ENCODE data around the gene PCID2. TPM values are rescaled to one million over a fixed set of nuclear protein-coding genes. Genes with fewer than 3 reads are reported as not detected.

PCID2 gene
- total RNA-seq, 1 donor from 2014 or later = 40.9 TPM

DNA sequence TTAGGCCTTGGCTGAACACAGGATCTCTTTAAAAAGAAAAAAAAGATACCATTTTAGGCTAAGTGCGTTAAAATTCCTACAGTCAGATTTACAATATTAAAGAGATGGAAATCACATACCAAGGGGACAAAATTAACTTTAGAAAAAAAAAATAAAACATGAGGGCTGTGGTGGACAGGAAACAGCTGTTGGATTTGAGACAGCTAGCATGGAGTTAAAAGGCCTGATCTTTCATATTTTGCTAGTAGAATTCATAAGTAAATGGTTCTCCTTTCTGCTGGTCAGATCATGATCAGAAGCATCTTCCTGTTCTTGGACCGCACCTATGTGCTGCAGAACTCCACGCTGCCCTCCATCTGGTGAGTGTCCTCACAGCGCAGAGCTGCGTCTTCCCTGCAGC, 20.7 kb upstream of the PCID2 start:
- no peak for DNase-seq (ENCODE audit: low read depth)
- no peak overlapping the region for H3K4me3 ChIP-seq (ENCODE audit: low read depth, low read length)
- TF ChIP-seq, protein P1, sequence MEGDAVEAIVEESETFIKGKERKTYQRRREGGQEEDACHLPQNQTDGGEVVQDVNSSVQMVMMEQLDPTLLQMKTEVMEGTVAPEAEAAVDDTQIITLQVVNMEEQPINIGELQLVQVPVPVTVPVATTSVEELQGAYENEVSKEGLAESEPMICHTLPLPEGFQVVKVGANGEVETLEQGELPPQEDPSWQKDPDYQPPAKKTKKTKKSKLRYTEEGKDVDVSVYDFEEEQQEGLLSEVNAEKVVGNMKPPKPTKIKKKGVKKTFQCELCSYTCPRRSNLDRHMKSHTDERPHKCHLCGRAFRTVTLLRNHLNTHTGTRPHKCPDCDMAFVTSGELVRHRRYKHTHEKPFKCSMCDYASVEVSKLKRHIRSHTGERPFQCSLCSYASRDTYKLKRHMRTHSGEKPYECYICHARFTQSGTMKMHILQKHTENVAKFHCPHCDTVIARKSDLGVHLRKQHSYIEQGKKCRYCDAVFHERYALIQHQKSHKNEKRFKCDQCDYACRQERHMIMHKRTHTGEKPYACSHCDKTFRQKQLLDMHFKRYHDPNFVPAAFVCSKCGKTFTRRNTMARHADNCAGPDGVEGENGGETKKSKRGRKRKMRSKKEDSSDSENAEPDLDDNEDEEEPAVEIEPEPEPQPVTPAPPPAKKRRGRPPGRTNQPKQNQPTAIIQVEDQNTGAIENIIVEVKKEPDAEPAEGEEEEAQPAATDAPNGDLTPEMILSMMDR (conservative IDR thresholded peaks at IDR 0.05; ENCODE audit: low read depth, low read length) = no peak

DNA sequence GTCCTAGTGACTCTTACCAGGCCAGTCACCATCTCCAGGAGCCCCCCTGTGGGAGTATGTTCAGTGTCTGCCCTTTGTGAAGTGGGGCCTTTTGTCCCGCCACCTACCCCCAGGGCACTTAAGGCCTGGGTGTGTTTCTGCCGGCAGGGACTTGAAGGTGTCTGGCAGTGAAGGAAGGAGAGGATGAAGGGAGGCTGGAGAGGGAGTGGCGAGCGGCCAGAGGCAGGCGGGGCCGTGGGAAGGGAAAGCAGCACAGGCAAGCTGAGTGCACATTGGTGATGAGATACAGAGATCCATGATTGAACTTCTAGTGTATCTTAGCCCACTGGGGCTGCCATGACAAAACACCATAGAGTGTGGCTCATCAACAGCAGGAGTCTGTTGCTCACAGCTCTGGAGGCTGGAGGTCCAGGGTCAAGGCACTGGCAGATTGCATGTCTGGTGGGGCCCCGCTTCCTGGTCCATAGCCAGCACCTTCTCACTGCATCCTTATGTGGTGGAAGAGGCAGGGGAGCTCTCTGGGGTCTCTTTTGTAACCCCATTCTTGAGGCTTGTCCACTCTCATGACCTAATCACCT, 18.5 kb upstream of the PCID2 start:
- H3K4me3 ChIP-seq (ENCODE audit: low read depth, low read length) = no peak overlapping the region
- TF ChIP-seq, protein P1 (conservative IDR thresholded peaks at IDR 0.05; ENCODE audit: low read depth, low read length) = no peak
- no peak for DNase-seq (ENCODE audit: low read depth)

DNA sequence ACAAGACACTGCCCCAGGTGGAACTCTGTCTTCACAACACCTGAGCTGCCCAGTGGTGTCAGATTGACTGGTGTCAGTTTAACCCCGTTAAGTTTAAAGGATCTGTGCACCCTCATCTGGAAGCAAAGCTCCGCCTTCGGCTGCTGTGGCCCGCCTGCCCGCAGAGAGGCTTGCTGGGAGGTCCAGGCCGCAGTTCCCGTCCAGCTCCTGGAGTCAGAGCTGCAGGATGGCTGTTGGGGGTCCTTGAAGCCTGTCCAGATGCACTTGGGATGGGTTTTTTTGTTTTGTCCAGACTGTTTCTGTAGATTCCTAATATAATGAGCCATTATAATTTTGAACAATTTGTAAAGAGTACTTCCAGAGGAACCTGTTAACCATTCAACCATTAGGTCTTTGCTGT, 17.0 kb upstream of the PCID2 start:
- H3K4me3 ChIP-seq (ENCODE audit: low read depth, low read length) = no peak overlapping the region
- DNase-seq (ENCODE audit: low read depth) = no peak
- TF ChIP-seq, protein P1 (conservative IDR thresholded peaks at IDR 0.05; ENCODE audit: low read depth, low read length) = no peak

DNA sequence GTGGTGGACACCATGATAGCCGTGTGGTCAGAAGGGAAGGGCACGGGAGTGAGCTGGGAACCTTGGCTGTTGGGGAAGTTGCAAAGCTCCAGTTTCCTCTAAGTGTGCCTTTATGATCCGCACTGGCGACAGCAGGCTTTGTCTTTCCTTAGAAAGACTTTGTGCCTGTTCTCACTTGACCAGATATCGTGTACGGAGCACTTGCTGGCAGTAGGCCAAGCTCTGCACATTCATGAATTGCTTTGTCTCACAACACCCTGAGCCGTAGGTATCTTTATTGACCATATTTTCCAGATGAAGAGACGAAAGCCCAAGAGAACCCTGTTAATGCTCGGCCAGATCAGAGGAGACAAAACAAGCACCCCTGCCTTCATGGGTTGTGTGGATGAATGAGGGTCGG, 16.0 kb upstream of the PCID2 start:
- TF ChIP-seq, protein P1 (conservative IDR thresholded peaks at IDR 0.05; ENCODE audit: low read depth, low read length) = no peak
- no peak for DNase-seq (ENCODE audit: low read depth)
- H3K4me3 ChIP-seq (ENCODE audit: low read depth, low read length) = no peak overlapping the region

DNA sequence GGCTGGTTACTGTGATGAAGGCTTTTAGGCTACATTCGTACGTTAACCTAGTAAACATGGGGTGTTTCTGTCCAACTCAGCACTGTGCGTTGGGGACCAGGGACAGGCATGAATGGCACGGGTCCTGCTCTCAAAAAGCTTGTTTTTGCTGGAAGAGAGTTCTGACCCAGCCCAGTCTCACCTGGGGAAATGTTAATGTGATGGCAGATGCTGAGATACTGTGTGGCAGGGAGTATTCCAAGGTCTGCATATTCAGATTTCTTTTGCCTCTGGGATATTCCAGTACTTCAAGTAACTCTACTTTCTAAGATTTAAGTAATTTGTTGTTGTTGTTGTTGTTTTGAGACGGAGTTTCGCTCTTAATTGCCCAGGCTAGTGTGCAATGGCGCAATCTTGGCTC, 14.6 kb upstream of the PCID2 start:
- H3K4me3 ChIP-seq (ENCODE audit: low read depth, low read length) = no peak overlapping the region
- TF ChIP-seq, protein P1 (conservative IDR thresholded peaks at IDR 0.05; ENCODE audit: low read depth, low read length) = no peak
- no peak for DNase-seq (ENCODE audit: low read depth)

DNA sequence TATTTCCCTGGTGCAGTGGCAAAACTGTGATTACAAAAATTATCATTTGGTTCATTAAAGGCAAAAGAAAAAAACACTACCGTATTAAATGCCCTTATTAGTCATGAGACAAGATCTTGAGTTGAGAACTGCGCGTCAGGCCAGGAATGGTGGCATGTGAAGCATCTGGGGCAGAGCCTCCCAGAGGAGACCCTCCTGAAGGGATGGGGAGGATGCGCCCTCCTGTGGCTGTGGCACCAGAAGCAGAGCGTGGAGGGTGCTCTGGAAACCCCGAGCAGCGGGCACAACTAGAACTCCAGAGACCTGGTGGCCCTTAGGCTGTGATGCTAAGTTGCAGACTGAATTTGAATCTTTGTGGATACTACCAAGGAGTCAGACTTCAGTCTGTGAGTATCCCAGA, 12.4 kb upstream of the PCID2 start:
- H3K4me3 ChIP-seq (ENCODE audit: low read depth, low read length) = no peak overlapping the region
- no peak for DNase-seq (ENCODE audit: low read depth)
- TF ChIP-seq, protein P1 (conservative IDR thresholded peaks at IDR 0.05; ENCODE audit: low read depth, low read length) = peak; percentile 33

DNA sequence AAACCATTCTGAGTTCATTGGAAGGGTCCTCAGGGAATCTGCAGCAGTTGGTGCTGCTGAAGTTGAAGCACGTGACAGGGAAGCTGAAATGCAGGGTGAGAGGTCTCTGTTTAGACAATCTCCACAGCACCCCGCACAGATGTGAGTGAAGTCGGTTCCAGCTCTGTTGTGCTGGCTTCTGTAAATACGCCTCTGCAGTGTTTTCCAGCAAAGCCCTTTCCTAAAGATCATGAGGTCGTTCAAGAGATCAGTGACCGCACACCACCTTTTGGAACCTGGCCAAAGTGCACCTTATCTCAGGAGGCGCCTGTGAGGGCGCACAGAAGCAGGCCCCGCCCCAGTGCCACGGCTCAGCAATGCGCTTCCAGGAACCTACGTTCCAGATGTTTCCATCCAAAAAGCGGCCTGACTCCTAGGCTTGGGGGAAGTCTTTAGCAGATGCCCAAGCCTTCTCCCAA, 11.7 kb upstream of the PCID2 start:
- no peak for DNase-seq (ENCODE audit: low read depth)
- TF ChIP-seq, protein P1 (conservative IDR thresholded peaks at IDR 0.05; ENCODE audit: low read depth, low read length) = no peak
- H3K4me3 ChIP-seq (ENCODE audit: low read depth, low read length) = no peak overlapping the region
